ENCODE results near the gene TMCC2.

Gene TMCC2

GRCh38 chr1:205211169-205211838 is 16.4 kb upstream of the TMCC2 start, which contains the start of gene DSTYK:
Gene DSTYK, minus strand, starts transcription at chr1:205211702. Its CDS starts 167 bp downstream, at chr1:205211535.
- peak; percentile 95 for ATAC-seq (ENCODE audit: low read depth)
- TF ChIP-seq CTCF (IDR thresholded peaks at IDR 0.05; ENCODE audit: poor library complexity, severe bottlenecking), result no peak
- peak within 1 kb of the TSS; percentile 78 for H3K4me3 ChIP-seq (ENCODE audit: severe bottlenecking)
- H3K9me3 ChIP-seq (ENCODE audit: severe bottlenecking), result no peaks in the 10 kb centered on the region
- no peaks in the 10 kb centered on the region for H3K36me3 ChIP-seq (ENCODE audit: low read depth)
- H3K4me1 ChIP-seq (ENCODE audit: insufficient read depth, poor library complexity, severe bottlenecking), result peaks cover 4% of the 10 kb centered on the region
- H3K27me3 ChIP-seq (ENCODE audit: insufficient read depth, poor library complexity, severe bottlenecking), result no peaks in the 10 kb centered on the region
- peak within 1 kb of the TSS; percentile 42 for H3K27ac ChIP-seq (ENCODE audit: poor library complexity, severe bottlenecking)
- DNase-seq (ENCODE audit: low spot score), result peak; percentile 93

GRCh38 chr1:205211839-205212536 is 15.8 kb upstream of the TMCC2 start:
- H3K36me3 ChIP-seq (ENCODE audit: low read depth), result no peaks in the 10 kb centered on the region
- H3K4me3 ChIP-seq (ENCODE audit: severe bottlenecking), result peak overlapping the region; percentile 78
- H3K4me1 ChIP-seq (ENCODE audit: insufficient read depth, poor library complexity, severe bottlenecking), result peaks cover 4% of the 10 kb centered on the region
- TF ChIP-seq CTCF (IDR thresholded peaks at IDR 0.05; ENCODE audit: poor library complexity, severe bottlenecking), result no peak
- H3K27me3 ChIP-seq (ENCODE audit: insufficient read depth, poor library complexity, severe bottlenecking), result no peaks in the 10 kb centered on the region
- H3K9me3 ChIP-seq (ENCODE audit: severe bottlenecking), result no peaks in the 10 kb centered on the region
- DNase-seq (ENCODE audit: low spot score) (no peak), ATAC-seq (ENCODE audit: low read depth) (no peak)
- H3K27ac ChIP-seq (ENCODE audit: poor library complexity, severe bottlenecking), result peak overlapping the region; percentile 42

GRCh38 chr1:205214756-205215155 is 13.0 kb upstream of the TMCC2 start:
- ATAC-seq (ENCODE audit: low read depth) (no peak), DNase-seq (ENCODE audit: low spot score) (no peak)
- Histone ChIP-seq H3K4me3 (ENCODE audit: severe bottlenecking) (no peak overlapping the region), H3K4me1 (ENCODE audit: insufficient read depth, poor library complexity, severe bottlenecking) (peaks cover 4% of the 10 kb centered on the region), H3K27me3 (ENCODE audit: insufficient read depth, poor library complexity, severe bottlenecking) (no peaks in the 10 kb centered on the region), H3K9me3 (ENCODE audit: severe bottlenecking) (no peaks in the 10 kb centered on the region), H3K36me3 (ENCODE audit: low read depth) (no peaks in the 10 kb centered on the region), H3K27ac (ENCODE audit: poor library complexity, severe bottlenecking) (no peak overlapping the region)
- no peak for TF ChIP-seq CTCF (IDR thresholded peaks at IDR 0.05; ENCODE audit: poor library complexity, severe bottlenecking)

- Histone ChIP-seq H3K4me3 (ENCODE audit: severe bottlenecking) (no peak overlapping the region), H3K36me3 (ENCODE audit: low read depth) (no peaks in the 10 kb centered on the region), H3K27me3 (ENCODE audit: insufficient read depth, poor library complexity, severe bottlenecking) (no peaks in the 10 kb centered on the region), H3K4me1 (ENCODE audit: insufficient read depth, poor library complexity, severe bottlenecking) (no peaks in the 10 kb centered on the region), H3K27ac (ENCODE audit: poor library complexity, severe bottlenecking) (no peak overlapping the region), H3K9me3 (ENCODE audit: severe bottlenecking) (no peaks in the 10 kb centered on the region)
- DNase-seq (ENCODE audit: low spot score) (no peak), ATAC-seq (ENCODE audit: low read depth) (no peak)
- TF ChIP-seq CTCF (IDR thresholded peaks at IDR 0.05; ENCODE audit: poor library complexity, severe bottlenecking), result no peak
Measured at GRCh38 chr1:205216588-205216987, 11.2 kb upstream of the TMCC2 start.

- H3K4me1 ChIP-seq (ENCODE audit: insufficient read depth, poor library complexity, severe bottlenecking), result no peaks in the 10 kb centered on the region
- DNase-seq (ENCODE audit: low spot score), result no peak
- H3K4me3 ChIP-seq (ENCODE audit: severe bottlenecking), result no peak overlapping the region
- no peaks in the 10 kb centered on the region for H3K9me3 ChIP-seq (ENCODE audit: severe bottlenecking)
- TF ChIP-seq CTCF (IDR thresholded peaks at IDR 0.05; ENCODE audit: poor library complexity, severe bottlenecking), result no peak
- no peaks in the 10 kb centered on the region for H3K36me3 ChIP-seq (ENCODE audit: low read depth)
- ATAC-seq (ENCODE audit: low read depth), result no peak
- no peak overlapping the region for H3K27ac ChIP-seq (ENCODE audit: poor library complexity, severe bottlenecking)
- no peaks in the 10 kb centered on the region for H3K27me3 ChIP-seq (ENCODE audit: insufficient read depth, poor library complexity, severe bottlenecking)
Measured at GRCh38 chr1:205217418-205217817, 10.3 kb upstream of the TMCC2 start.

Data from RWPE2 (cell line).